COLO668 (cell line): ENCODE results near the gene MELTF.

Source experiments
- DNase-seq: peaks from one replicate; lab custom pipeline; 2025; ENCODE audit not compliant: unreplicated experiment; lab: John Stamatoyannopoulos, UW

Gene MELTF

DNA sequence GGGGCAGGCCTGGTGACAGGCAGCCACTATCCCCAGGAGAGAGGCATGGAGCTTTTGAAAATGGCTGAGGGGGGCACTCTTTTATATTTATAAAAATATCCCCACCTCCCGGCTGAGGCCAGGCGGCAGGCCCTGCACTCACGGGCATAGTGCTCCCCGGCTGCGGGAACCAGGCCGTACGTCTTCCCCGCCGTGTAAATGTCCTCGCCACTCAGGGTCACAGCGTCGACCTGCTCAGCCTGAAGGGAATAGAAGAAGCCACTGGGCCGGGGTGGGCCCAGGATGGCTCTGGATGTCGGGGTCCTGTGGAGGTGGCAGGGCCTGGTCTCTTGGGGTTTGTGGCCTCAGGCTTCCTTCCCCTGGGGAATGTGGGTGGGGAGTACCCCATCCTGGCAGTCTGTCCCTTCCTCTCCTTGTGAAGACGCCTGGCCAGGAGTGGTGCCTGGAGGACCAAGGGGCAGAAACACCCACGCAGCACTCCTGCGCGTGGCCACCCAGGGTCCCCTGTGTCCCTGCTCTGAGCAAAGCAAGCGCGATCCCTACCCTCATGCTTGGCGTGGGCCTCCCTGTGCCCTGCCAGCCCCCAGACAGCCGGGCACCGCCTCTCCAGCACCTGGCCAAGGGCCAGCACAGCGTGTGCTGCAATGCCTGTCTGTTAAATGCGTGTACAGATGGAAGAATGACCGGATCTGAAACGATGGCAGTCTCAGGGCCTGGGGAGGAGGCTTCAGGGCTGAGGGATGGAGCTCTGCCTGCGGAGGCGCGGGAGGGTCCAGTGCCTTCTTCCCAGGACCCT lies 18.9 kb downstream of the MELTF start:
- DNase-seq = no peak

GRCh38 chr3:197009532-197010019 lies 20.0 kb downstream of the MELTF start:
- no peak for DNase-seq

- DNase-seq = no peak
Measured at GRCh38 chr3:197008436-197009209, 21.0 kb downstream of the MELTF start.

- no peak for DNase-seq
Measured at GRCh38 chr3:197007953-197008352, 21.7 kb downstream of the MELTF start.

- peak; percentile 7 for DNase-seq
Measured at GRCh38 chr3:197007296-197007940, 22.2 kb downstream of the MELTF start.

GRCh38 chr3:197006860-197007259 lies 22.8 kb downstream of the MELTF start:
- no peak for DNase-seq

DNA sequence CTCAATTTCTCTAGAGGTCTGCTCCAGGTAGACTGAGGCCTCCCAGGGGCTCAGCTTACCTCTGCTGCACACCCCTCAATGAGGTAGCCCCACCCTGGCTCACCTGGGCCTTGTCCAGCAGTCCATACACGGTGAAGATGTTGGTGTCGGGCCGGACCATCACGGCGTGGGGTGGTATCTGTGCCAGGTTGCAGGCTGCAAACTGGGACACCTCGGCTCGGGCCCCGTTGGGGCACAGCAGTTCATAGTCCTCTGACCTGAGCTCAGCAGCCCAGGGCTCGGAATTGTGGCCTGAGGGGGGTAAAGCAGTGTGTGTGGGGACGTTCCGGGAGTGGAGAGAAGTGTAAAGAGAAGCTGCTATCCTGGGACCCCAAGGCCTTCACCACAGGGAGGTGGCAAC lies 23.2 kb downstream of the MELTF start:
- no peak for DNase-seq

- peak; percentile 59 for DNase-seq
Measured at GRCh38 chr3:197003461-197004385, 25.9 kb downstream of the MELTF start.

DNA sequence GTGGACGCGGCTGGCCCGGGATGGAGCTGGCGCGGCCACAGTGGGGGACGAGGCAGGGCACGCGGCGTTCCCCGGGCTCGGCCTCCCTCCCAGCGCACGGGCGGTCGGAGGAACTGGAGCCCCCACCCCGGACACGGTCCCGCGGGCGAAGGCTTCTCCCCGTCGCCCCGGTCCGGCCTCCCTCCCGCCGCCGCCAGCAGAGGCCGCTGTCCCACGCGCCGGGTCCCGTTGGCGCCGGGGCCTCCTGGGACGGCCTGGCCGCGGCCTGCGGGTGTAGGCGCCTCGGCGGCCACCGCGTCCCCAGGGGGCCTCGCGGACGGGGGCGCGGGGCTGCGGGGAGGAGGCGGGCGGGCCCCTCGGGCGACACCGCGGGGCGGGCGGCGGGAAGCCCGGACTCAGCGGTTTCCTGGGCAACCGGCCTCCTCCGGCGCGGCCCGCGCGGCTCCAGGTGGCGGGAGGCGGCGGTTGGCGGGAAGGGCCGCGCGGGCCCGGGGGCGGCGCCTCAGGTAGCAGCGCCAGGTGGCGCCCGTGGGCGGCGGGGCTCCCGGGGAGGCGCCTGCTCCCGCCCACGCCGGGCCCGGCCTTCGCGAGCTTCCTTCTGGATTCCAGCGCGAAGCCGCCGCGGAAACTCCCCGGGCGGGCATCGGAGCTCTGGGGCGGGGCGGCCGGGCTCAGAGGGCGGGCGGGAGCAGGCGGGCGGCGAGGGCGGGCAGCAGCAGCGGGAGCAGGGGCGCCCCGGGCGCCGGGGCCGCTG lies 26.7 kb downstream of the MELTF start:
- peak; percentile 91 for DNase-seq

DNA sequence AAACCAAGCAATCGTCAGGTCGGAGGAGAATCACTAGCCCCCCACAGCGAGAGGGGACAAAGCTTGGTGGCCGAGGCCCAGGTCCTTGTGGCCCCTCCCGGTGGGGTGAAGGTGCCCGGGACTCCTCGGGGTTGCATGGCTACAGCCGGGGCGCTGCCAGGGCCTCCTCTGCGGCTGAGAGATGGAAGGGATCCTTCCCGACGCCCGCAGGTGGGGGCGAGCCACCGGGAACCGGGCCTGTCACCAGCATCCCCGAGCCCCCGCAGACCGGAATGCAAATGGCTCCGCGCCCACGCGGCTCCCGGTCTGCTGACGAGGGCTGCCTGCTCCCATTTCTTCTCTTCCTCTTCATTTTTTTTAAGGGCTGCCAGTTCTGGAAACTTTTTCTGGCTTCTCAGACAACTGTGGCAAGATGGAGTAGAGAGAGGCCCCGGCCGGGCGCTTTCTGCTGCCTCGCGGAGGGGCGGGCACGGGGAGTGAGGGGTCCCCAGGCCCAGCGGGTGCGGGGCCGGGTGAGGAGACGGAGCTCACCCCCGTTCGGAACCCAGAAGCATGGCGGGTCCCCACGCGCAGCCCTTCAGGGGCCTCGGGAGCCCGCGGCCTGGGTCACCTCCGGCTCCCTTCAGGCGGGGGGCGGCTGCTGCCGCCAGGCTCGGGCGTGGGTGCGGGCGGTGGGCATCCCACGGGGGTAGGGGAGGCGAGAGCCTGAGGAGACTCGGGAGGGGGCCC lies 27.5 kb downstream of the MELTF start:
- no peak for DNase-seq

DNA sequence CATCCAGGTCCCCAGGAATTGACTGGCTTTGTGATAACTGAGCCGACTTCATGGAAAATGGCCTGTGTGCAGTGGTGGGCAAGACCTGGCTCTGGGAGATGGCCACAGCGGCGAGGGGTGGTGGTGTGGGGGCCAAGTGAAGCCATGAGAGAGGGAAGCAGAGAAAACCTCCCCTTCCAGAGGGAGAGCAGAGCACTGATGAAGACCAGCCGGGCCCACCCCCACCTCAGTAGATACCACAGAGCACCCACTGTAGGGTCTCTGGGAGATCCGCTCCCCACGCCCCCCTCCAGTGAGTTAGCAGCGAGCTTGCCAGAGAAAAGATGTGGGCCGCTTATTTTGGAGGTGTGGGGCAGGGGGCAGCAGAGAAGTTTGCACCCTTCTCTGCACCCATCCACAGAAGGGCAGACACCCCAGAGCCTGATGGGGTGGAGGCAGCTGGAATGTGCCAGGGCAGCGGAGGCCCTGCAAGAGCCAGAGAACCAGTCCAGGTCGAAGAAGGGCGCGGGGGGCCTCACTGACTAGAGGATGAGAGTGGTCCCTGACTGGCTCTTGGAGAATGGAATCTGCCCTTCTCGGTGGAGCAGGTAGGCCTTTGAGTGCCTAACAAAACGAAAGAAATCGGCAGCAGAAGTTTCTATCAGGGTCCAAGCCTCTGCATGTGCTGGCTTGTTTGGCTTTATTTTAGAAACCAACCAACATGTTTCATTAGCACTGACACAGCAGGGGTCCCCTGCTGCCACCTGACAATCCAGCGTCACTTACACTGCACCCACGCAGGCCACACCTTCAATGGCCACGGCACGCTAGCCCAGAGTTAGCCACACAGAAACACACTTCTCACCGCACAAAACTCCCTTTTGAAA lies 28.3 kb downstream of the MELTF start:
- DNase-seq = peak; percentile 10

DNA sequence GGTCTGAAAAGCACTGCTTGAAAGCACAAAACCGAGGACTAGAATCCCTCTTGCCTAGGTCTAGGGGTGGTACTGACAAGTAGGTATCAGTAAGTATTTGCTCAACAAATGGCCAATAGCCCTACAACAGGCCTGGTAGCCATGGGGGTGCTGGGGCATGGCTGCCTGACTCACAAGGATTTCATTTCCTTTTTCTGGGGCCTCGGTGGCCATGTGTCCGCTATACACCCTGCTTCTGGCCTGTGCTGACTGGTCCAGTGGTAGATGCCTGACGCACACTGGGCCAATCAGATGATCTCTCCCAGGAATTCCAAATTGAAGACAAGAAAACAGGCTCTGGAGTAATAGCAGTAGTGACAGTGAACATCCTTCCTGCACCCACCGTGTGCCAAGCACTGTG lies 29.4 kb downstream of the MELTF start:
- no peak for DNase-seq

GRCh38 chr3:196998966-196999760 lies 30.5 kb downstream of the MELTF start:
- no peak for DNase-seq

- DNase-seq = no peak
Measured at GRCh38 chr3:196997311-196997710, 32.3 kb downstream of the MELTF start.

DNA sequence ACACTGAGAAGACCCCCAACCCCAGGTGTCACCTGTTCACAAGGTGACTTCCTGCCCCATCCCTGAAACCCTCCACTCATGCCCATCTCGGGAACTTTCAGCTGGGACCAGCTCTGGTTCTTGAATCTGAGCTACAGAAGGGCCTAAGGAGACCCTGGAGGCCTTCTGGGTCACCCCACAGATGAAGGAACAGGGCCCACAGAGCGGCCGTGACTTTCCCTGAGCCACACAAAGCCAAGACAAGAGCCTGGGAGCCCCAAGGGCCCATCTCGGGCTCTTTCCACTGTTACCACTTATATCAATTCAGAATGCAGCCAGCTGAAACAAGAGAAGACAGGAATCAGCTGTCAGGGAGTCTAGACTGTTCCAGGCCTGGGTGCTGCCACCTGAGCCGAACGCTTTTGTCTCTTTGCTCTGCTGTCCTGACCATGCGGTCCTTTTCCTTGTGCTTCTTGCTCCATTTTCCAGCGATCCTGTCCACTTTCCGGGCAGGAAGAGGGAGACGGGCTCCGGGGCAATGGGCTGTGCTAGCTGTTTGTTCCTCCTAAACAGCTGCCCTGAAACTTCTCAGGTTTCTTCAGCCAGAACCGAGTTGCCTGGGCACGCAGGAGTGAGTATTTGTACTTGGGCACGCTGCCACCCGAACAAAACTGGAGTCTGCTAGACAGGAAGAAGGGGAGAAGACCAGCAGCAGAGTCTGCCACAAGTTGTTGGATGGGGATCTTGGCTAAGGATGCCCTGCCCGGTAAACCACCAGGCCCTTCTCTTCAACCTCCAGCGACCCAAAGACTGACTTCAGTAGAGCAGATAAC lies 33.0 kb downstream of the MELTF start:
- no peak for DNase-seq

DNA sequence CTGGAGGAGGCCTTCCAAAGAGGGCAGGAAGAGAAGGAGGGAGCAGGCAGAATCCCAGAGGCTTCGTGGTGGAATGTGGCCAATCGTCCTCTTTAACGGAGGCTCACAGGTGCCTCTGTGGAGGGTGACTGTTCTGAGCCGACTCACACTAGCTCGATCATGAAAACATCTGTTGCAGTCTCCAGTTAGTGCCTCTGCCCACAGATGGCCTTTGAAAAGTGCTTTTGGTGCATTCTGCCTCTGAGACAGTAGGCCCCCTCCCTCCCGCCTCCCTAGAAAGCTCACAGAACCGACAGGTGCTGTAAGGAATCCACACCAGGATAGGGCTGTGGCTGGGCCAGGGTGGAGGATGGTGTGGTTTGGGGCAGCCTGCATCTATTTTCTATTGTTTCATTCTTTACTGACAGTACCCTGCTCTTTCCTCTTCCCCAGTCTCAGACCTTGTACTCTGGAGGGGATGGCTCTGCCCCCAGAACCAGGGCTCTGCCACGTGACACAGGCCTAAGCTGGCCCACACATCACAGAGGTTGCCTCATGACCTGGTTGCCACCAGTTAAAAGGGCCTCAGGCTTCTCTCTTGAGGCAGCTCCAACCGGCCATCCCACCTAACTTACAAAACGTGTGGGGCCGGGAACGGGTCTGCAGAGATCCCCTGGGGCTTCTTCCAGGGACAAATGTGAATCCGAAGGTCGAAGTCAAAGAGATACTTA lies 33.8 kb downstream of the MELTF start:
- peak; percentile 23 for DNase-seq
